Erythroblast (primary cell): ENCODE results near the gene KLHL5.

Source experiments
- DNase-seq, 2 experiments: peaks; one replicate each; lab custom pipeline; 2025; lab: John Stamatoyannopoulos, UW
- GATA1 ChIP-seq: IDR thresholded peaks from 2 replicates; pipeline ENCODE4 v1.6.1; 2011; ENCODE audit warnings: low read depth, mild to moderate bottlenecking, control low read depth, low read length, moderate library complexity
- POLR2A ChIP-seq: IDR thresholded peaks from 2 replicates; pipeline ENCODE4 v1.6.1; 2011; ENCODE audit warnings: mild to moderate bottlenecking, low read length

KLHL5 gene

DNA sequence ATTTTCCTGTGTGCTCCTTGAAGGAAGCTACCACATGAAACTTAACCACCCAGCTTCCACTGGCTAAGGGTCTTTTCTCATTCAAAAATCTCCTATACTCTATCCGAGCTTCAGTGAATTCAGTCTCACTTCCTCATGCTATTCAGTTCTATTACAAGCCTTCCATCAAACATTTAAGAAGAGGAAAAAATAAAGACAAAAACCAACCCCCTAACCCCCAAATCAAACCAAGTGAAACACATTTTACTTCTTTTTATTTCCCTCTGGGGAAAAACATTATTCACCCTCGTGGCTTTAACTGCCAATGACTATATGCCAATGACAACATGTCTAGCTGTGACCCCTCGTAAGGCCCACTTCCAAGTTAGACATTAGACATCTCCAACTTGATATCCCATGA lies 104.1 kb downstream of the KLHL5 start:
- TF ChIP-seq POLR2A (no peak), GATA1 (no peak)
- DNase-seq: no peak

DNA sequence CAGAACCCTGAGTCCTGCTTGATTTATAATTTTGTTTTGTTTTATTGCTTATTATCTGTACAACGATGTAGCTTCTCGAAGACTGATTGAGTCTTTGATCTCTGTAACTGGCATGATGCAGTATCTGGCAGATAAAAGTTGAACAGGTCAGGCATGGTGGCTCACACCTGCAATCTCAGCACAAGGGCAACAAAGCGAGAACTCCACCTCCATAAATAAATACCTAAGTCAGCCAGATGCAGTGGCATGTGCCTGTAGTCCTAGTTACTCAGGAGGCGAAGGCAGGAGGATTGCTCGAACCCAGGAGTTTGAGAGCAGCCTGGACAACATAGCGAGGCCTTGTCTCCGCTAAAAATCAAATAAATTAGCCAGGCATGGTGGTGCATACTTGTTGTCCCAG lies 104.6 kb downstream of the KLHL5 start:
- TF ChIP-seq POLR2A (no peak), GATA1 (no peak)
- no peak for DNase-seq

DNA sequence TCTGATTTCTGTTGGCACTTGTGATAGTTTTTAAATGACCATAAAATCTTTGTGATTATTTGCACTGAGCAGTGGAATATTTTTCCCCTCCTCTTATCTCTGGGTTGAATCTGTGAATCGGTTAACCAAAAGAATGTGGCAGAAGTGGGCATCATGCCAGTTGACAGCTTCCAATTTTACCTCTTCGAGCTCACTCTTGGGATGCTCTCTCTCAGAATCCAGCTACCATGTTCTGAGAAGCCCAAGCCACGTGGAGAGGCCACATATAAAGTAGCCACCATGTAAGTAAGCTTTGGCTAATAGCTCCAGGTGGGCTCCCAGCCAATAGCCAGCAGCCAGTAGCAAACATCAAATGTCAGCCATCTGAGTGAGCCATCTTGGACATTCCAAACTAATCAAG lies 107.4 kb downstream of the KLHL5 start:
- no peak for DNase-seq
- TF ChIP-seq GATA1: no peak

DNA sequence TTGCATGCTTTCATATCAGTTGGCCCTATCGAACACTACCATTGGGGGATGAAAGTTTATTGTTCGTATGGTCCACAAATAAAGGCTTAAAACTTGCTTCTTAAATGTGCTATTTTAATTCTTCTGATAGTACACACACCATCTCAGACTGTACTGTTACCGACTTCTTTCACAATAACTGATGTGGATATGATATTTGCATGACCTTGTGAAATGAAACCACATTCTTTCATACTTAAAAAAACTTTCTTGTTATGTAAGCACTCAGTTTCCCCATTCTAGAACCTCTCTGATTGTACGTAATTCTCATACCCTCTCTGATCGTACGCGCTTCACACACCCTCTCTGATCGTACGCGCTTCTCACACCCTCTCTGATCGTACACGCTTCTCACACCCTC lies 108.3 kb downstream of the KLHL5 start:
- TF ChIP-seq GATA1 (no peak), POLR2A (no peak)
- no peak for DNase-seq
